ENCODE results near the gene THNSL1.

- TF ChIP-seq CTCF (IDR thresholded peaks at IDR 0.05; ENCODE audit: low read length): no peak
- no peak for TF ChIP-seq EZH2 (optimal IDR thresholded peaks at IDR 0.05; ENCODE audit: low read depth, low read length)
Observed at GRCh38 chr10:25039531-25039930, 23.1 kb downstream of the THNSL1 start.

All from MM.1S (cell line).